Testis (tissue), 3 donors: ENCODE data around the gene MICB. TPM values are rescaled to one million over a fixed set of nuclear protein-coding genes. Genes with fewer than 3 reads are reported as not detected.

Experiments
- DNase-seq: peaks from one replicate; pipeline ENCODE4 v3.0.0-alpha.2; 2019
- H3K27ac ChIP-seq, 2 donors: fragments of 200-600 bp; sonication (generic); one replicate each; pipeline ENCODE4 v1.5.1; 2019
- H3K27me3 ChIP-seq: fragments of 200-600 bp; sonication (generic); one replicate; pipeline ENCODE4 v1.5.1; 2019
- H3K36me3 ChIP-seq: fragments of 200-600 bp; sonication (generic); one replicate; pipeline ENCODE4 v1.5.1; 2017; ENCODE audit warnings: low read depth; ENCODE audit errors: missing control alignments
- H3K4me1 ChIP-seq: fragments of 200-600 bp; sonication (generic); one replicate; pipeline ENCODE4 v1.5.1; 2019
- H3K4me3 ChIP-seq, 2 donors: fragments of 200-600 bp; sonication (generic); one replicate each; pipeline ENCODE4 v1.5.1; 2017 to 2019
- H3K9me3 ChIP-seq: fragments of 200-600 bp; sonication (generic); one replicate; pipeline ENCODE4 v1.5.1; 2017
- CTCF ChIP-seq, 3 experiments: fragments of 450-650 bp in 2 of 3; fragments of 200-600 bp in 1 of 3; sonication (generic) in 1 of 3; IDR thresholded peaks; one replicate each; pipeline ENCODE4 v1.5.1; 2016 to 2019; ENCODE audit warnings: antibody characterized with exemption in 3 of 3, mild to moderate bottlenecking in 2 of 3, moderate library complexity in 1 of 3
- POLR2A ChIP-seq: fragments of 450-650 bp; IDR thresholded peaks from one replicate; pipeline ENCODE4 v1.6.1; 2017; ENCODE audit warnings: antibody characterized with exemption, mild to moderate bottlenecking, moderate library complexity
- WGBS, 2 donors: methylation state at CpG; one replicate each; pipeline ENCODE4 v1.1.5; 2018; 5-methylcytosine and 5-hydroxymethylcytosine counted together
- intact Hi-C: fragments of 100-400 bp; cut with DNase I; formaldehyde crosslinking; loops from one replicate; pipeline ENCODE4 v1.15.1; 2023; ENCODE audit warnings: low total_unique reads
- polyA plus RNA-seq: library from polyadenylated mRNA; stranded (reverse); fragments of 350-450 nt; fragmentation: Illumina TruSeq; extraction: RNeasy Lipid Tissue Mini Kit (QIAGEN cat#74804); gene quantifications from one replicate; pipeline ENCODE4 v1.2.3, GENCODE V29; 2014; ENCODE audit warnings: low read depth, low replicate concordance; ENCODE audit not compliant: insufficient read depth
- total RNA-seq, 2 donors: library from RNA; depleted of rRNA; stranded (reverse); fragments of >200 nt; gene quantifications; one replicate each; pipeline ENCODE4 v1.2.3, GENCODE V29; 2016

MICB gene
- total and polyA plus RNA-seq, 3 donors from 2014 or later = 4.1 to 5.4 (median 4.4) TPM

GRCh38 chr6:31473780-31474761 lies 23.9 kb upstream of the MICB start:
- Histone ChIP-seq H3K27ac (no peak overlapping the region), H3K36me3 (no peaks in the 10 kb centered on the region), H3K4me1 (no peaks in the 10 kb centered on the region), H3K4me3 (no peak overlapping the region), H3K27me3 (no peaks in the 10 kb centered on the region), H3K9me3 (no peaks in the 10 kb centered on the region)
- WGBS, 2 donors = 84 to 86% methylated on average over 8 of the region's 8 CpGs
- no peak for DNase-seq
- intact Hi-C loops = no loop called here
- no peak for TF ChIP-seq POLR2A
- TF ChIP-seq CTCF (IDR thresholded peaks at IDR 0.05) = no peak

GRCh38 chr6:31474871-31475286 lies 23.1 kb upstream of the MICB start:
- TF ChIP-seq CTCF (IDR thresholded peaks at IDR 0.05) (no peak), POLR2A (no peak)
- H3K27me3 ChIP-seq = no peaks in the 10 kb centered on the region
- H3K9me3 ChIP-seq = no peaks in the 10 kb centered on the region
- no peak overlapping the region for H3K4me3 ChIP-seq
- intact Hi-C loops = no loop called here
- WGBS, 2 donors = 70 to 87% methylated on average over 5 to 6 of the region's 6 CpGs
- H3K36me3 ChIP-seq = no peaks in the 10 kb centered on the region
- no peak for DNase-seq
- H3K27ac ChIP-seq = no peak overlapping the region
- H3K4me1 ChIP-seq = no peaks in the 10 kb centered on the region

GRCh38 chr6:31476515-31477139 lies 21.3 kb upstream of the MICB start:
- 71 to 74% methylated on average over 7 of the region's 7 CpGs for WGBS, 2 donors
- no peaks in the 10 kb centered on the region for H3K27me3 ChIP-seq
- intact Hi-C loops = no loop called here
- H3K9me3 ChIP-seq = no peaks in the 10 kb centered on the region
- H3K36me3 ChIP-seq = no peaks in the 10 kb centered on the region
- H3K27ac ChIP-seq = no peak overlapping the region
- TF ChIP-seq POLR2A (no peak), CTCF (IDR thresholded peaks at IDR 0.05) (no peak)
- H3K4me1 ChIP-seq = no peaks in the 10 kb centered on the region
- no peak for DNase-seq
- H3K4me3 ChIP-seq = no peak overlapping the region

GRCh38 chr6:31477521-31477920 lies 20.4 kb upstream of the MICB start:
- no peak overlapping the region for H3K4me3 ChIP-seq
- 88 to 89% methylated on average over 4 of the region's 4 CpGs for WGBS, 2 donors
- no peak for DNase-seq

More at GRCh38 chr6:31477521-31477920, 20.4 kb upstream of the MICB start:
- intact Hi-C loops = no loop called here
- no peaks in the 10 kb centered on the region for H3K36me3 ChIP-seq
- no peak overlapping the region for H3K27ac ChIP-seq
- no peaks in the 10 kb centered on the region for H3K4me1 ChIP-seq
- no peak for TF ChIP-seq CTCF (IDR thresholded peaks at IDR 0.05)
- no peak for TF ChIP-seq POLR2A
- H3K9me3 ChIP-seq = no peaks in the 10 kb centered on the region
- no peaks in the 10 kb centered on the region for H3K27me3 ChIP-seq
